ENCODE data around the gene PLCL2. TPM values are rescaled to one million over a fixed set of nuclear protein-coding genes. Genes with fewer than 3 reads are reported as not detected.

The PLCL2 gene
- total RNA-seq, 1 donor from 2014 or later: 0.85 TPM

DNA sequence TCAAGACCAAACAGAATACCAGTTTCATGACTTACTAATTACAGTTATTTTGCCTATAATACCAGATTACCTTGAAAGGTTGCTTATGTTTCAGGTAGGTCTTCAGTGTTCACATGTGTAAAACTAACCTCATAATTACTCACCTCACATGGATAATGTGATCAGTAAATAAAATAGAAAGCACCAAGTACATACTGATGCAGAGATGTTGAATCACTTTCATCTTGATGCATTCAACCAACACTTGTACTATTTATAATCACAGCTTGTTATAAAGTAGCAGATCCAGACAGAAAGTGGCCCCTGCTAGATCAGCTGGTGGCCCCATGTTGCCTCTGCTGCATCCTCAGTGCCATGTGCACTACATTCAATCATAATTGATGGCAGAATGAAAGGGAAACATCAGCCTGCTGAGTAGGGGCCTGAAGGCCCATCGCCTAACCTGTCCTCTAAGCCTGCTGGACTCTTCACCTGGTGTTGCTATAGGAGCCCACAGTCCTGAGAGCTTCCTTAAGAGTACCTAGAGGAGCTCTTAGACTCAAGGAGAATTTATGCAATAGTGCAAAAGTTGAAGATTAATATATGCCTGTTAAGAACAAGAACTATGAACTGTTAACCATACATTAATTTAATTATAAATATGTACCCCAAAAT lies 154.3 kb downstream of the PLCL2 start:
- Mint-ChIP-seq H3K36me3 (ENCODE audit: low read depth) (no peaks in the 10 kb centered on the region), H3K4me3 (ENCODE audit: unreplicated experiment) (no peak overlapping the region), H3K27ac (ENCODE audit: unreplicated experiment) (no peak overlapping the region), H3K27me3 (ENCODE audit: low read depth) (no peaks in the 10 kb centered on the region), H3K9me3 (ENCODE audit: low read depth) (no peaks in the 10 kb centered on the region), H3K4me1 (ENCODE audit: low read depth) (peaks cover 9% of the 10 kb centered on the region)
- TF ChIP-seq CTCF (IDR thresholded peaks at IDR 0.05): no peak
- no peak for DNase-seq (ENCODE audit: low spot score)

DNA sequence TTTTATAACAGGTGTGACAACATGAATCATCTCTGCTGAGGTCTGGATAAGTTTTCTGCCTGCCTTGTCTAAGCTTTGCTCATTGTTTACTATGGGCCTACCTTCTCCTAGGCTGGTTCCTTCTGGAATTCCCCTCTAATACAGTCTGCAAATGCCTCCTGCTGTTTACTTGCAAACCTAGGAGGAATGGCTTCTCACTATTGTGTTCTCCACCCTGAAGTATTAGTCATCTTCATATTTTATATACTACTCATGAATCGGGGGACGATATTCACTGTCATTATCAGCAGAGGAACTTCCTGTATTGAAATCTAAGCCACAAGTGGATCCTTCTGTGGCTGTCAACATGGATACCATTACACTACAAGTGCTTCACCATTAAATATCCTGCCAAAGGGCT lies 154.8 kb downstream of the PLCL2 start:
- H3K27ac Mint-ChIP-seq (ENCODE audit: unreplicated experiment): no peak overlapping the region
- no peaks in the 10 kb centered on the region for H3K9me3 Mint-ChIP-seq (ENCODE audit: low read depth)
- H3K36me3 Mint-ChIP-seq (ENCODE audit: low read depth): no peaks in the 10 kb centered on the region
- no peaks in the 10 kb centered on the region for H3K27me3 Mint-ChIP-seq (ENCODE audit: low read depth)
- H3K4me1 Mint-ChIP-seq (ENCODE audit: low read depth): peaks cover 9% of the 10 kb centered on the region
- DNase-seq (ENCODE audit: low spot score): no peak
- TF ChIP-seq CTCF (IDR thresholded peaks at IDR 0.05): no peak
- H3K4me3 Mint-ChIP-seq (ENCODE audit: unreplicated experiment): no peak overlapping the region

DNA sequence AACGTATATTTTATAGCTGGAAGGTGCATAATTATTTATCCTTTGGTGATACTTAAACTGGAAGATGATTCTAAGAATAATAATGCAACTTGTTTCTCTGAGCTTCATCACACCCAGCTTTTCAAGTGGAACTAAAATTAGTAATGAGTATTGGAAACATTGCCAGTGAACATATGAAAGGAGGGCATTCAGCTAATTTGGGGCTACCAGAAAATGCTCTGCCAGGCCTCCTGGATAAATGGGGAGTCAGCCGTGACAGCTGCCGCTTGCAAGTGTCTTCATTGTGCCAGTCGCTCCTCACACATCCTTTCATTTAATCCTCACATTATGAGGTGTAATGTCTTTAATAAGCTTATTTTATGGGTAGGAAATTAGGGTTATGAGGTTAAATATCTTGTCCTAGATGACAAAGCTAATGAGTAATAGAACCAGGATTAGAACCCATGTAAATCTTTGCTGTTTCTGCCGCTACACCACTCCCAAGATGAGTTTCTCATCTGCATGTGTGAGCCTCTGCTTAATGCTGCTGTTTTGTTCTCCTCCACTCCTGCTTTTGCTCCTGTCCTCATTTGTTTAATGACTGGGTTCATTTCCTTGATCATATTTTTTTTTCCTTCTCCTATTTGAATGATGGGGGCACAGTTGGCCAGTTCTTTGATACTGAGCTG lies 155.7 kb downstream of the PLCL2 start:
- H3K4me3 Mint-ChIP-seq (ENCODE audit: unreplicated experiment): no peak overlapping the region
- no peak for DNase-seq (ENCODE audit: low spot score)
- H3K27me3 Mint-ChIP-seq (ENCODE audit: low read depth): no peaks in the 10 kb centered on the region
- no peaks in the 10 kb centered on the region for H3K36me3 Mint-ChIP-seq (ENCODE audit: low read depth)
- H3K27ac Mint-ChIP-seq (ENCODE audit: unreplicated experiment): no peak overlapping the region
- no peak for TF ChIP-seq CTCF (IDR thresholded peaks at IDR 0.05)
- H3K9me3 Mint-ChIP-seq (ENCODE audit: low read depth): no peaks in the 10 kb centered on the region
- peaks cover 9% of the 10 kb centered on the region for H3K4me1 Mint-ChIP-seq (ENCODE audit: low read depth)

GRCh38 chr3:17040990-17041377 lies 156.2 kb downstream of the PLCL2 start:
- H3K4me3 Mint-ChIP-seq (ENCODE audit: unreplicated experiment): no peak overlapping the region
- no peak for DNase-seq (ENCODE audit: low spot score)

GRCh38 chr3:17044855-17045254 lies 160.1 kb downstream of the PLCL2 start:
- TF ChIP-seq CTCF (IDR thresholded peaks at IDR 0.05): no peak
- no peak for DNase-seq (ENCODE audit: low spot score)
- Mint-ChIP-seq H3K4me3 (ENCODE audit: unreplicated experiment) (no peak overlapping the region), H3K27ac (ENCODE audit: unreplicated experiment) (no peak overlapping the region), H3K27me3 (ENCODE audit: low read depth) (no peaks in the 10 kb centered on the region), H3K9me3 (ENCODE audit: low read depth) (peaks cover 6% of the 10 kb centered on the region), H3K36me3 (ENCODE audit: low read depth) (no peaks in the 10 kb centered on the region), H3K4me1 (ENCODE audit: low read depth) (peaks cover 4% of the 10 kb centered on the region)

More at GRCh38 chr3:17040990-17041377, 156.2 kb downstream of the PLCL2 start:
- Mint-ChIP-seq H3K4me1 (ENCODE audit: low read depth) (peaks cover 9% of the 10 kb centered on the region), H3K36me3 (ENCODE audit: low read depth) (no peaks in the 10 kb centered on the region), H3K27me3 (ENCODE audit: low read depth) (no peaks in the 10 kb centered on the region), H3K27ac (ENCODE audit: unreplicated experiment) (peak overlapping the region; percentile 24), H3K9me3 (ENCODE audit: low read depth) (no peaks in the 10 kb centered on the region)
- TF ChIP-seq CTCF (IDR thresholded peaks at IDR 0.05): no peak
